H54 (cell line): Measurements from ENCODE around the gene MSH2.
"Not testable (repeated sequence)": the region's sequence is repeated elsewhere in the genome, so short reads cannot be mapped to it uniquely, and the experiment has no call there.

Source experiments
- DNase-seq: peaks from one replicate; pipeline ENCODE4 v3.0.0; 2011; ENCODE audit warnings: low spot score, mixed read lengths; ENCODE audit not compliant: insufficient read length
- FAIRE-seq: peaks from 3 replicates; lab custom pipeline; 2011; peaks lifted over from hg19 to GRCh38; lab: Jason Lieb, UNC
- POLR2A ChIP-seq: IDR thresholded peaks from 2 replicates; pipeline ENCODE4 v1.6.1; 2011; ENCODE audit warnings: low read depth, mild to moderate bottlenecking, low read length

Gene MSH2

DNA sequence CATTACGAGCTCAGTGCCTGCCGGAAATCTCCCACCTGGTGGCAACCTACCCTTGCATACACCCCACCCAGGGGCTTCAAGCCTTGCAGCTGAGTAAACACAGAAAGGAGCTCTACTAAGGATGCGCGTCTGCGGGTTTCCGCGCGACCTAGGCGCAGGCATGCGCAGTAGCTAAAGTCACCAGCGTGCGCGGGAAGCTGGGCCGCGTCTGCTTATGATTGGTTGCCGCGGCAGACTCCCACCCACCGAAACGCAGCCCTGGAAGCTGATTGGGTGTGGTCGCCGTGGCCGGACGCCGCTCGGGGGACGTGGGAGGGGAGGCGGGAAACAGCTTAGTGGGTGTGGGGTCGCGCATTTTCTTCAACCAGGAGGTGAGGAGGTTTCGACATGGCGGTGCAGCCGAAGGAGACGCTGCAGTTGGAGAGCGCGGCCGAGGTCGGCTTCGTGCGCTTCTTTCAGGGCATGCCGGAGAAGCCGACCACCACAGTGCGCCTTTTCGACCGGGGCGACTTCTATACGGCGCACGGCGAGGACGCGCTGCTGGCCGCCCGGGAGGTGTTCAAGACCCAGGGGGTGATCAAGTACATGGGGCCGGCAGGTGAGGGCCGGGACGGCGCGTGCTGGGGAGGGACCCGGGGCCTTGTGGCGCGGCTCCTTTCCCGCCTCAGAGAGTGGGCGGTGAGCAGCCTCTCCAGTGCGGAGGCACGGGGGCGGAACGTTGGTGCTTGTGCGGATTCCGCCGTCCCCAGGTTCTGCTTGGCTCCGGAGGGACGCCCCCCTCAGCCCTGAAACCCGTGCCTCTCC is at the start of gene MSH2:
MSH2 (plus strand) TSS at position 352 of the 804 bp plus-strand sequence; CDS start at position 388, 36 bp downstream.
- DNase-seq: peak; percentile 98
- peak; percentile 67 for TF ChIP-seq POLR2A
- FAIRE-seq: peak; percentile 53

DNA sequence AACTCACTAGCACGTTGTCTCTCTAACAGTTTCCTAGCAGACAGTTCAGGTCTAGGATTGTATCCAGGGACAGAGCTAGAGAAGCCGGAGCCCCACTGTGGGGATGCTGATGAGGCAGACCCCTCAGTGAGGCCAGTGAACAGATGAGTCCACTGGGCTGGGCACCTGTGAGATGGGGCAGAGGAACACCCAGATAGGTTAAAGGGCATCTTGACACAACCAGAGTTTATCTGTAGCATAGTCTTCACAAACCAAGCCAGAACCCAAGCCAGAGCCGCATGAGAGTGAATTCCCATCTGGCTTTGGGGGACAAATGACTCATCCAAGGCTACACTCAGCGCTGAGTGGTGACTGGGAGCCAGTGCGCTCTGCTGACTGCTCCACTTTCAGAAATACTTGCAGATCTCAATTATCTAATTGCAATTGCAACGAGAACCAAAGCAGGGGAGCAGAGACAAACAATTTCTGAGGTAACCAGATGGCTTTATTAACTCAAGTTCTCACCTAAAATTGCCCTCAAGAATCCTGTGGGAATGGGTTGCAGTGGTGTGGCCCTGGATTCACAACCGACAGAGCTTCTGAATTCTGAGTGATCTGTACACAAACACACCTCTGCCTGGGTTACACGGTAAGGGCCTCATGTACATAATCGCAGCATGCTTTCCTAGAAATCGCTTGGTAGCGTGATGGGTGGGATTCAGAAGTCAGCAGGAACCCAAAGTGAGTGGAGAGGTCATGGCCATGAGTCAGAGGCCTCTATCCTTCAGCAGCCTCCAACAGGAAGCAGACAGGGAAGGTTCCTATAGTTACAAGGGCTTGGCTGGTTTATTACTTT is 48.7 kb upstream of the MSH2 start:
- FAIRE-seq (peak; percentile 58), DNase-seq (peak; percentile 68)
- no peak for TF ChIP-seq POLR2A

DNA sequence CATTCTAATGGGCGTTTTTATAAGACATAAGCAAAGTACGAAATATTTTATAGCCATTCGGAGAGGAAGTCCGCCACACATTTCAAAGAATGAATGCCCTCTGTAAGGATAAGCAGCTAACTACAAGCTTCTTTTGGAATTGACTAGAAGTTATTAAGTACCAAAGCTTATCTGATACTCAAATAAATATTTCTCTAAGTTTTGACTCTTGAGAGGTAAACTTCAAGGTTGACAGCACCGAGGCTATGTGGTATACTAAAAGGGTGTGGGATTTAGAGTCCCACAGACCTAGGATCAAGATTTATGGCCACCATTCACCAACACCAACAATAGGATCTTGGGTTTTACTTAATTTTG is 48.1 kb upstream of the MSH2 start:
- DNase-seq (no peak), FAIRE-seq (no peak)
- TF ChIP-seq POLR2A: no peak

GRCh38 chr2:47357483-47357882 is 45.5 kb upstream of the MSH2 start:
- peak; percentile 45 for DNase-seq
- no peak for FAIRE-seq
- TF ChIP-seq POLR2A: no peak

GRCh38 chr2:47359375-47359868 is 43.5 kb upstream of the MSH2 start:
- FAIRE-seq: no peak

GRCh38 chr2:47360283-47360682 is 42.7 kb upstream of the MSH2 start:
- TF ChIP-seq POLR2A: no peak
- FAIRE-seq (no peak), DNase-seq (no peak)

More at GRCh38 chr2:47359375-47359868, 43.5 kb upstream of the MSH2 start:
- no peak for DNase-seq
- no peak for TF ChIP-seq POLR2A

DNA sequence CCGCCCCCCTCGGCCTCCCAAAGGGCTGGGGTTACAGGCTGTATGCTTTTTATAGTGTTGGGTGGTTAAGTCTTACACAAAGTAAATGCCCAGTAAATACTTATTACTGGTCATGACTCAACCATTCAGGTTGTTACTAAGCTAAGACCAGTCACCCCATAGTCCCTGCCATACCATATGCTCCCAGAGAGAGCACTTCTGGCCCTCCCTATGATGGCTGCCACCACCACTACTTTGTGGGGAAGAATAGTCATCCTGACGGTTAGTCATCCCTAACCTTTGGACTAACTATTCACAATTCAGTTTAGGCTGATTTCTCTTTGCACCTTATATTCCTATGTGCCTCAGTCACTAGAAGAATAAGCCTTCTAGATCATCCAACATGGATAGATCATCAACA is 42.0 kb upstream of the MSH2 start:
- TF ChIP-seq POLR2A: no peak
- DNase-seq (peak; percentile 96), FAIRE-seq (peak; percentile 66)

- not testable (repeated sequence) for DNase-seq, FAIRE-seq
These were observed 41.3 kb upstream of the MSH2 start for GRCh38 chr2:47361505-47362229.

- no peak for DNase-seq
- TF ChIP-seq POLR2A: no peak
- FAIRE-seq: no peak
These were observed 29.2 kb upstream of the MSH2 start for GRCh38 chr2:47373747-47374146.

DNA sequence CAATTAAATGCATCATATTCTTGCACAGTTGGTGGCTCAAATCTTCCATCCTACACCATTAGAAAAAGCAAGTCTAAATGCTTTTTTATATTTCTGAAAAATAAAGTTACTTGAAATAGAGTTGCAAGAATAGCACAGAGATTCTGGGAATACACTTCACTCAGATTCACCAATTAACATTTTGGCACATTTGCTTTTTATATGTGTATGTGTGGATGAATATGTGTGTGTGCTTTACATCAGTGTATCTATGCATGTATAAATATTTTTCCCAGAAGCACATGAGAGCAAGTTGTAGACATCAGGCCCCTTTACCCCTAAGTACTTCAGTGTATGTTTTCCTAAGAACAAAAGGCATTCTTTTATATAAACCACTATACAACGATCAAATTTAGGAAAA is 27.6 kb upstream of the MSH2 start:
- DNase-seq: no peak
- no peak for TF ChIP-seq POLR2A
- no peak for FAIRE-seq

GRCh38 chr2:47379384-47379783 is 23.6 kb upstream of the MSH2 start:
- DNase-seq (no peak), FAIRE-seq (no peak)
- TF ChIP-seq POLR2A: no peak

GRCh38 chr2:47381408-47381807 is 21.5 kb upstream of the MSH2 start:
- TF ChIP-seq POLR2A: no peak
- FAIRE-seq: no peak
- DNase-seq: no peak

GRCh38 chr2:47386551-47386950 is 16.4 kb upstream of the MSH2 start:
- DNase-seq (no peak), FAIRE-seq (no peak)
- TF ChIP-seq POLR2A: no peak

GRCh38 chr2:47388888-47389287 is 14.1 kb upstream of the MSH2 start:
- TF ChIP-seq POLR2A: no peak
- FAIRE-seq: no peak
- no peak for DNase-seq
